Tracheal epithelial cell (primary cell): ENCODE measurements around the gene COLGALT1. TPM values are rescaled to one million over a fixed set of nuclear protein-coding genes. Genes with fewer than 3 reads are reported as not detected.

Source experiments
- total RNA-seq: library from RNA; depleted of rRNA; stranded (reverse); fragments of >200 nt; gene quantifications from 2 replicates; pipeline ENCODE4 v1.2.1, GENCODE V29; 2014

The COLGALT1 gene
- total RNA-seq: 74.0 and 93.0 TPM in 2 replicates

GRCh38 chr19:17555480-17555928, at the start of gene COLGALT1:
COLGALT1 (plus strand) TSS chr19:17555649; CDS start chr19:17555714, 65 bp downstream.

Other genes starting within 250 kb of the COLGALT1 start
- gene MRPL34, start 249.8 kb upstream of the COLGALT1 start, total RNA-seq: 46.3 and 58.0 TPM in 2 replicates
- 10.4 and 11.1 TPM in 2 replicates for gene DDA1, start 246.1 kb upstream of the COLGALT1 start, total RNA-seq
- 4.8 and 4.9 TPM in 2 replicates for gene ANO8, start 220.8 kb upstream of the COLGALT1 start, total RNA-seq
- 20.5 and 71.6 TPM in 2 replicates for gene GTPBP3, start 218.1 kb upstream of the COLGALT1 start, total RNA-seq
- gene PLVAP, start 178.3 kb upstream of the COLGALT1 start, total RNA-seq: not detected in 2 replicates
- gene CCDC194, start 161.5 kb upstream of the COLGALT1 start, total RNA-seq: not detected in 2 replicates
- 8.7 and 26.3 TPM in 2 replicates for gene BST2, start 150.0 kb upstream of the COLGALT1 start, total RNA-seq
- gene MVB12A, start 135.6 kb upstream of the COLGALT1 start, total RNA-seq: 46.0 and 47.2 TPM in 2 replicates
- under 0.01 and 0.24 TPM in 2 replicates for gene TMEM221, start 107.0 kb upstream of the COLGALT1 start, total RNA-seq
- not detected in 2 replicates for gene NXNL1, start 94.7 kb upstream of the COLGALT1 start, total RNA-seq
- gene SLC27A1, start 85.1 kb upstream of the COLGALT1 start, total RNA-seq: 15.3 and 15.7 TPM in 2 replicates
- gene PGLS, start 44.0 kb upstream of the COLGALT1 start, total RNA-seq: 90.8 and 105 TPM in 2 replicates
- under 0.01 TPM in 1 of 2 replicates, not detected in the other for gene UNC13A, start 132.7 kb downstream of the COLGALT1 start, total RNA-seq
- gene MAP1S, start 163.8 kb downstream of the COLGALT1 start, total RNA-seq: 9.2 and 14.7 TPM in 2 replicates
- 1.4 and 4.7 TPM in 2 replicates for gene FCHO1, start 195.8 kb downstream of the COLGALT1 start, total RNA-seq
- 4.8 and 12.1 TPM in 2 replicates for gene B3GNT3, start 239.5 kb downstream of the COLGALT1 start, total RNA-seq